Measurements from ENCODE around the gene CUL1. TPM values are rescaled to one million over a fixed set of nuclear protein-coding genes. Genes with fewer than 3 reads are reported as not detected.

The CUL1 gene
- total RNA-seq, 2 experiments from 2014 or later = 46.9 to 48.7 TPM

- CTCF ChIA-PET = interaction anchor here (0.6 kb wide), 1 partner anchor 174 kb away, joined by 3 read pairs; no protein-coding TSS in a partner anchor
- H3K27me3 Mint-ChIP-seq = peaks cover 31% of the 10 kb centered on the region
- no peak for DNase-seq
- H3K4me1 Mint-ChIP-seq = peaks cover 1% of the 10 kb centered on the region
- H3K27ac Mint-ChIP-seq = no peak overlapping the region
- POLR2A ChIA-PET = no interaction called here
- no peaks in the 10 kb centered on the region for H3K36me3 Mint-ChIP-seq (ENCODE audit: low read depth)
- peaks cover 13% of the 10 kb centered on the region for H3K9me3 Mint-ChIP-seq
- H3K4me3 Mint-ChIP-seq = no peak overlapping the region
These were observed 16.9 kb upstream of the CUL1 start for GRCh38 chr7:148681821-148682220.

GRCh38 chr7:148684289-148684830, 14.3 kb upstream of the CUL1 start:
- DNase-seq = no peak
- Mint-ChIP-seq H3K4me3 (no peak overlapping the region), H3K27ac (no peak overlapping the region), H3K27me3 (peaks cover 23% of the 10 kb centered on the region), H3K36me3 (ENCODE audit: low read depth) (no peaks in the 10 kb centered on the region), H3K9me3 (peaks cover 13% of the 10 kb centered on the region), H3K4me1 (peaks cover 1% of the 10 kb centered on the region)
- POLR2A ChIA-PET = no interaction called here
- CTCF ChIA-PET = interaction anchor here (0.9 kb wide), 1 partner anchor 109 kb away, joined by 3 read pairs; no protein-coding TSS in a partner anchor

GRCh38 chr7:148686312-148686937, 12.3 kb upstream of the CUL1 start:
- H3K4me1 Mint-ChIP-seq = peaks cover 1% of the 10 kb centered on the region
- H3K36me3 Mint-ChIP-seq (ENCODE audit: low read depth) = no peaks in the 10 kb centered on the region
- CTCF ChIA-PET = no interaction called here
- H3K27me3 Mint-ChIP-seq = peaks cover 8% of the 10 kb centered on the region
- no peak overlapping the region for H3K4me3 Mint-ChIP-seq
- no peak for DNase-seq
- POLR2A ChIA-PET = interaction anchor here (1.7 kb wide), 1 partner anchor 12 kb away, joined by 8 read pairs; the partner anchor contains the start of gene CUL1
- H3K27ac Mint-ChIP-seq = no peak overlapping the region
- H3K9me3 Mint-ChIP-seq = peaks cover 9% of the 10 kb centered on the region

- DNase-seq = no peak
- Mint-ChIP-seq H3K4me3 (no peak overlapping the region), H3K4me1 (peaks cover 1% of the 10 kb centered on the region), H3K27me3 (peaks cover 2% of the 10 kb centered on the region), H3K9me3 (peaks cover 3% of the 10 kb centered on the region), H3K36me3 (ENCODE audit: low read depth) (no peaks in the 10 kb centered on the region), H3K27ac (no peak overlapping the region)
- CTCF ChIA-PET = no interaction called here
- POLR2A ChIA-PET = no interaction called here
These were observed 11.1 kb upstream of the CUL1 start for GRCh38 chr7:148687555-148687954.

GRCh38 chr7:148688526-148688925, 10.2 kb upstream of the CUL1 start:
- ChIA-PET POLR2A (interaction anchor here (2.1 kb wide), 1 partner anchor 10 kb away, joined by 11 read pairs; the partner anchor contains the start of gene CUL1), CTCF (no interaction called here)
- no peak for DNase-seq
- Mint-ChIP-seq H3K9me3 (no peaks in the 10 kb centered on the region), H3K4me1 (peaks cover 1% of the 10 kb centered on the region), H3K27me3 (peaks cover 2% of the 10 kb centered on the region), H3K4me3 (no peak overlapping the region), H3K27ac (no peak overlapping the region), H3K36me3 (ENCODE audit: low read depth) (no peaks in the 10 kb centered on the region)

GRCh38 chr7:148693651-148694050, 5.1 kb upstream of the CUL1 start:
- no peaks in the 10 kb centered on the region for H3K36me3 Mint-ChIP-seq (ENCODE audit: low read depth)
- CTCF ChIA-PET = interaction anchor here (1.3 kb wide), 1 partner anchor 273 kb away, joined by 6 read pairs; no protein-coding TSS in a partner anchor

GRCh38 chr7:148694631-148695030, 4.1 kb upstream of the CUL1 start:
- no peaks in the 10 kb centered on the region for H3K9me3 Mint-ChIP-seq
- no peaks in the 10 kb centered on the region for H3K36me3 Mint-ChIP-seq (ENCODE audit: low read depth)
- CTCF ChIA-PET = interaction anchor here (1.3 kb wide), 1 partner anchor 272 kb away, joined by 6 read pairs; no protein-coding TSS in a partner anchor
- H3K4me1 Mint-ChIP-seq = peaks cover 21% of the 10 kb centered on the region
- no peak overlapping the region for H3K4me3 Mint-ChIP-seq
- POLR2A ChIA-PET = no interaction called here
- no peak overlapping the region for H3K27ac Mint-ChIP-seq
- no peak for DNase-seq
- H3K27me3 Mint-ChIP-seq = peaks cover 2% of the 10 kb centered on the region

More at GRCh38 chr7:148693651-148694050, 5.1 kb upstream of the CUL1 start:
- POLR2A ChIA-PET = no interaction called here
- Mint-ChIP-seq H3K9me3 (no peaks in the 10 kb centered on the region), H3K27me3 (peaks cover 2% of the 10 kb centered on the region), H3K4me3 (no peak overlapping the region), H3K4me1 (peaks cover 21% of the 10 kb centered on the region), H3K27ac (no peak overlapping the region)
- no peak for DNase-seq

- POLR2A ChIA-PET = no interaction called here
- CTCF ChIA-PET = interaction anchor here (0.8 kb wide), 1 partner anchor 120 kb away, joined by 3 read pairs; no protein-coding TSS in a partner anchor
- Mint-ChIP-seq H3K4me3 (no peak overlapping the region), H3K27ac (no peak overlapping the region), H3K9me3 (no peaks in the 10 kb centered on the region), H3K27me3 (peaks cover 2% of the 10 kb centered on the region), H3K4me1 (peaks cover 31% of the 10 kb centered on the region), H3K36me3 (ENCODE audit: low read depth) (peaks cover 4% of the 10 kb centered on the region)
- DNase-seq = no peak
These were observed 2.8 kb upstream of the CUL1 start for GRCh38 chr7:148695953-148696352.

- Mint-ChIP-seq H3K27ac (no peak overlapping the region), H3K4me3 (peak overlapping the region; percentile 0)
- POLR2A ChIA-PET = no interaction called here
These were observed 1.9 kb upstream of the CUL1 start for GRCh38 chr7:148696787-148697186.

GRCh38 chr7:148697256-148698006, 1.3 kb upstream of the CUL1 start:
- peak; percentile 33 for DNase-seq
- H3K27me3 Mint-ChIP-seq = peaks cover 2% of the 10 kb centered on the region
- H3K4me3 Mint-ChIP-seq = peak overlapping the region; percentile 75
- CTCF ChIA-PET = interaction anchor here (1.1 to 1.5 kb wide), 3 partner anchors 11 to 123 kb away, joined by 5 read pairs; no protein-coding TSS in a partner anchor
- peaks cover 7% of the 10 kb centered on the region for H3K36me3 Mint-ChIP-seq (ENCODE audit: low read depth)
- H3K27ac Mint-ChIP-seq = peak overlapping the region; percentile 77
- no peaks in the 10 kb centered on the region for H3K9me3 Mint-ChIP-seq
- peaks cover 45% of the 10 kb centered on the region for H3K4me1 Mint-ChIP-seq
- POLR2A ChIA-PET = interaction anchor here (0.7 to 3.8 kb wide), 27 partner anchors 8 to 450 kb away, joined by 3 to 46 read pairs (median 4); partner anchors contain the start of gene ZNF398

More at GRCh38 chr7:148696787-148697186, 1.9 kb upstream of the CUL1 start:
- H3K36me3 Mint-ChIP-seq (ENCODE audit: low read depth) = peaks cover 6% of the 10 kb centered on the region
- no peak for DNase-seq
- CTCF ChIA-PET = no interaction called here
- peaks cover 2% of the 10 kb centered on the region for H3K27me3 Mint-ChIP-seq
- peaks cover 40% of the 10 kb centered on the region for H3K4me1 Mint-ChIP-seq
- H3K9me3 Mint-ChIP-seq = no peaks in the 10 kb centered on the region

- Mint-ChIP-seq H3K4me3 (peak overlapping the region; percentile 75), H3K27me3 (peaks cover 2% of the 10 kb centered on the region), H3K36me3 (ENCODE audit: low read depth) (peaks cover 7% of the 10 kb centered on the region), H3K9me3 (no peaks in the 10 kb centered on the region), H3K4me1 (peaks cover 51% of the 10 kb centered on the region), H3K27ac (peak overlapping the region; percentile 77)
- POLR2A ChIA-PET = interaction anchor here (0.7 to 3.8 kb wide), 34 partner anchors 9 to 449 kb away, joined by 3 to 46 read pairs (median 4); partner anchors contain the start of genes EZH2, PDIA4, ZNF398 and ZNF425
- DNase-seq = no peak
- CTCF ChIA-PET = interaction anchor here (1.0 to 1.5 kb wide), 6 partner anchors 10 to 265 kb away, joined by 3 to 5 read pairs (median 5); no protein-coding TSS in a partner anchor
These were observed 701 bp upstream of the CUL1 start for GRCh38 chr7:148698007-148698396.

- no peaks in the 10 kb centered on the region for H3K9me3 Mint-ChIP-seq
- H3K27ac Mint-ChIP-seq = peak overlapping the region; percentile 76
- peak; percentile 70 for DNase-seq
- peaks cover 53% of the 10 kb centered on the region for H3K4me1 Mint-ChIP-seq
- POLR2A ChIA-PET = interaction anchor here (0.6 to 3.8 kb wide), 31 partner anchors 10 to 427 kb away, joined by 3 to 46 read pairs (median 5); partner anchors contain the start of genes EZH2, PDIA4 and ZNF425
- peaks cover 7% of the 10 kb centered on the region for H3K36me3 Mint-ChIP-seq (ENCODE audit: low read depth)
- peaks cover 2% of the 10 kb centered on the region for H3K27me3 Mint-ChIP-seq
- peak overlapping the region; percentile 77 for H3K4me3 Mint-ChIP-seq
- CTCF ChIA-PET = interaction anchor here (0.6 to 1.5 kb wide), 7 partner anchors 9 to 264 kb away, joined by 3 to 5 read pairs (median 5); no protein-coding TSS in a partner anchor
These were observed 500 bp downstream of the CUL1 start for GRCh38 chr7:148699024-148699781.

Data from activated CD4-positive, alpha-beta memory T cell treated with anti-CD3 and anti-CD28 coated beads, Interleukin-2, amount 10 ng/mL, durations not matched to agents 7 days and 5 days (primary cell).